Measurements from ENCODE around the gene USP13.

The USP13 gene

GRCh38 chr3:179646177-179646576 lies 6.7 kb upstream of the USP13 start:
- Histone ChIP-seq H3K9me3 (no peaks in the 10 kb centered on the region), H3K4me1 (no peaks in the 10 kb centered on the region), H3K27ac (no peak overlapping the region), H3K36me3 (no peaks in the 10 kb centered on the region), H3K27me3 (no peaks in the 10 kb centered on the region), H3K4me3 (no peak overlapping the region)
- no peak for DNase-seq
- intact Hi-C loops (cut with DNase I; ENCODE audit: low total_unique reads): no loop called here
- TF ChIP-seq CTCF (IDR thresholded peaks at IDR 0.05): no peak

GRCh38 chr3:179651687-179652446 lies 973 bp upstream of the USP13 start:
- no peak for TF ChIP-seq CTCF (IDR thresholded peaks at IDR 0.05)
- Histone ChIP-seq H3K9me3 (no peaks in the 10 kb centered on the region), H3K4me1 (peaks cover 0 to 10% (median 5%) of the 10 kb centered on the region in 4 donors), H3K27me3 (no peaks in the 10 kb centered on the region), H3K27ac (peak overlapping the region; percentile 92 to 96), H3K4me3 (peak overlapping the region; percentile 85 to 93), H3K36me3 (no peaks in the 10 kb centered on the region)
- intact Hi-C loops (cut with DNase I; ENCODE audit: low total_unique reads): loop anchor here (5.0 kb wide), 1 partner anchor 65 kb away; no protein-coding TSS in a partner anchor
- no peak for DNase-seq

GRCh38 chr3:179653096-179653797 lies 407 bp downstream of the USP13 start:
- Histone ChIP-seq H3K27ac (peak overlapping the region; percentile 92 to 96), H3K36me3 (no peaks in the 10 kb centered on the region), H3K4me3 (peak overlapping the region; percentile 85 to 93), H3K27me3 (no peaks in the 10 kb centered on the region), H3K9me3 (no peaks in the 10 kb centered on the region), H3K4me1 (peaks cover 0 to 11% (median 5%) of the 10 kb centered on the region in 4 donors)
- intact Hi-C loops (cut with DNase I; ENCODE audit: low total_unique reads): loop anchor here (5.0 kb wide), 1 partner anchor 64 kb away; no protein-coding TSS in a partner anchor
- no peak for TF ChIP-seq CTCF (IDR thresholded peaks at IDR 0.05)
- peak; percentile 71 to 84 for DNase-seq

GRCh38 chr3:179655236-179655635 lies 2.4 kb downstream of the USP13 start:
- Histone ChIP-seq H3K4me1 (peaks cover 0 to 24% (median 10%) of the 10 kb centered on the region in 4 donors), H3K27me3 (no peaks in the 10 kb centered on the region), H3K9me3 (no peaks in the 10 kb centered on the region), H3K27ac (no peak overlapping the region), H3K36me3 (no peaks in the 10 kb centered on the region), H3K4me3 (no peak overlapping the region)
- no peak for TF ChIP-seq CTCF (IDR thresholded peaks at IDR 0.05)
- DNase-seq: no peak
- intact Hi-C loops (cut with DNase I; ENCODE audit: low total_unique reads): no loop called here

GRCh38 chr3:179658606-179659005 lies 5.8 kb downstream of the USP13 start:
- Histone ChIP-seq H3K27ac (no peak overlapping the region), H3K4me1 (peaks cover 0 to 24% (median 10%) of the 10 kb centered on the region in 4 donors), H3K4me3 (no peak overlapping the region), H3K27me3 (no peaks in the 10 kb centered on the region), H3K36me3 (no peaks in the 10 kb centered on the region), H3K9me3 (no peaks in the 10 kb centered on the region)
- TF ChIP-seq CTCF (IDR thresholded peaks at IDR 0.05): no peak
- intact Hi-C loops (cut with DNase I; ENCODE audit: low total_unique reads): no loop called here
- DNase-seq: no peak
